Left renal pelvis (tissue), 4 donors: ENCODE measurements around the gene DDX52. TPM values are rescaled to one million over a fixed set of nuclear protein-coding genes. Genes with fewer than 3 reads are reported as not detected.
A peak's percentile ranks its signal among the peaks of the same experiment; 100 is the strongest.
"Not testable (repeated sequence)": the region's sequence is repeated elsewhere in the genome, so short reads cannot be mapped to it uniquely, and the experiment has no call there.

Experiments used
- DNase-seq, 4 donors: peaks; one replicate each; pipeline ENCODE4 v3.0.0-alpha.2; 2013; ENCODE audit warnings: low read depth in 4 of 4, low spot score in 3 of 4
- polyA plus RNA-seq, 4 donors: library from polyadenylated mRNA; unstranded; fragments of 120-200 nt; gene quantifications; one replicate each; pipeline ENCODE4 v1.2.1, GENCODE V29; 2013; ENCODE audit not compliant: insufficient read length in 4 of 4

The DDX52 gene, protein sequence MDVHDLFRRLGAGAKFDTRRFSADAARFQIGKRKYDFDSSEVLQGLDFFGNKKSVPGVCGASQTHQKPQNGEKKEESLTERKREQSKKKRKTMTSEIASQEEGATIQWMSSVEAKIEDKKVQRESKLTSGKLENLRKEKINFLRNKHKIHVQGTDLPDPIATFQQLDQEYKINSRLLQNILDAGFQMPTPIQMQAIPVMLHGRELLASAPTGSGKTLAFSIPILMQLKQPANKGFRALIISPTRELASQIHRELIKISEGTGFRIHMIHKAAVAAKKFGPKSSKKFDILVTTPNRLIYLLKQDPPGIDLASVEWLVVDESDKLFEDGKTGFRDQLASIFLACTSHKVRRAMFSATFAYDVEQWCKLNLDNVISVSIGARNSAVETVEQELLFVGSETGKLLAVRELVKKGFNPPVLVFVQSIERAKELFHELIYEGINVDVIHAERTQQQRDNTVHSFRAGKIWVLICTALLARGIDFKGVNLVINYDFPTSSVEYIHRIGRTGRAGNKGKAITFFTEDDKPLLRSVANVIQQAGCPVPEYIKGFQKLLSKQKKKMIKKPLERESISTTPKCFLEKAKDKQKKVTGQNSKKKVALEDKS
- polyA plus RNA-seq = 10 to 100 TPM; 31.0 to 44.8 (median 42.6) TPM

DNA sequence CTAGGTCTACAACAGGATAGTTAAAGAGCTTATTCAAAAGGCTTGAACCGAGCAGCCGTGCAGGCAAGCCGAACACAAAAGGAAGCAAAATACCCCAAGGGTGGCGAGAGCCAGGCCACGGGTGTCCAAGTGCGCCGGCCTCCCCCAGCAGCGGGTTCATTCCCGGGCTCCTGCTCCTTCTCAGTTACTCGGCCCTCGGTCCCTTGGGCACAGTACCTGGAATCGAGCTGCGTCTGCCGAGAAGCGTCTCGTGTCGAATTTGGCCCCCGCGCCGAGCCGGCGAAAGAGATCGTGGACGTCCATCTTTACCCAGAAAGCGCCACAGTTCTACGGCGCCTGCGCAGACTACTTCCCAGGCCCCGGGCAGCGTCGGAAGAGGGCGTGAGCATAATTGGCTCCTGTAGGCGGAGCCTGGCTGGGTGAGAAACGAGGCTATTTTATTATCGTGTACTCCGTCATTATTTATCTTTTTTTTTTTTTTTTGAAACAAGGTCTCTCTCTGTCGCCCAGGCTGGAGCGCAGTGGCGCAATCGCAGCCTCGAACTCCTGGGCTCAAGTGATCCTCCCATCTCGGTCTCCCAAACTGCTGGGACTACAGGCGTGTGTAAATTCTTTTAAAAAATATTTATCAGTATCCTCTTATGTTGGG lies at the start of gene DDX52:
Gene DDX52, minus strand, starts transcription at position 329 of the 649 bp plus-strand sequence. Its CDS starts 26 bp downstream, at position 303.
- peak; percentile 79 to 90 (median 84) for DNase-seq

DNA sequence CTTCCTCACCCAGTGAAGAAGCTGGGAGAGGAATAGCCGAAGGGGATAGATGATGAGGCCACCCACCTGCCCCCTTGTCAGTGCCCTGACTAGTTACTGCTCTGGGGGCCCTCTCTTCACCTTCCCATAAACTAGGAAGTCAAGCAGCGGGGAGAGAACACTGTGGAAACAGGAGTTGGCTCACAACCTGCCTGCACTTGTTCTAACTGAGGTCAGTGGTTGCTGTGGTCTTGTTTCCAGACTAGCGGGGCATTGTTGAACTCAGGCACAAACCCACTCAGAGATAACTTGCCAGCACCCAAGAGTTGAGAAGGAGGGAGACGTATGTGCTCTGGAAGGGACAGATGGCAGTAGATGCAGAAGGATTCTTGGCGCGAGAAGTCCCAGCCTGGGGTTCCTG lies 48.6 kb upstream of the DDX52 start:
- DNase-seq = no peak

DNA sequence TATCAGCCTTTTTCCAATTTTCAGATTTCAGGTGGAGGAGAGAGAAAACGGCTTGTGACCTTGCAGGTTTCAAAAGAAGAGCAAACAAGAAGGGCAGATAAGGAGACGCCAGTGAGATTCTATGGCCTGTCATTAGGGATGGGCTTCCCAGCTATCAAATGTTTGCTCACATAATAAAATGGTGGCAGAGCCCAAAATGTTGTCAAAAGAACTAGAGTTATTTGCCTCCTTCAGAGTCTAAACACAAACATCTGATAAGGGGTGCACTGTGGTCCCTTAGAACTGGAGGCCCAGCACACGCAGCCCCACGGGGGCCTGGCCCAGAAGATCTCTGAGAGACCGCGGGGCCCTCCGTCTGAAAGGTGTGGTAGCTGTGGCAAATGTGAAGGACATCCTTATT lies 46.1 kb upstream of the DDX52 start:
- no peak for DNase-seq

DNA sequence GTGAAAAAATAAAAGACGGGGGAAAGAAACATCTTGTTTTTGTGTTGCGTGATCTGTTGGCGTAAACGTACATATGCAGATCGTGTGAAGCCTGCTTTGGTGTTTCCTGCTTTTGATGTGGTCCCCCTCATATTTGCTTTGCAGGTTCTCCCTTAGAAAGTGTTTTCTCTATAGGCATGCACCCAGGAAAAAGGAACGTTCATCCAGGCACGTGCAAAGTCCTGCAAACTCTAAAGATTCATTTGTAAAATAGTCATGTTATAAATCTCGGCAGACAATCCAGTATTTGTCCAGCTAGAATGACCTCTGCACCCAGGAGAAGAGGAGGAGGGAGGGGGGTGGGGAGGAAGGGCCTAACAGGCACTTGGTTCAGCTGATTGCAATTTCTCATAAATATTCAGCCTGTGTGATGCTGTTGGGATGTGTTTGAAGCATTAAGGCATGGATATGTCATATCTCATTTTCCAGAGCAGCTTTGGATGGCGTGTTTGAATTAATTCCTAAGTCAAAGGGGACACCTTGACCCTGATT lies 40.3 kb upstream of the DDX52 start:
- no peak for DNase-seq

DNA sequence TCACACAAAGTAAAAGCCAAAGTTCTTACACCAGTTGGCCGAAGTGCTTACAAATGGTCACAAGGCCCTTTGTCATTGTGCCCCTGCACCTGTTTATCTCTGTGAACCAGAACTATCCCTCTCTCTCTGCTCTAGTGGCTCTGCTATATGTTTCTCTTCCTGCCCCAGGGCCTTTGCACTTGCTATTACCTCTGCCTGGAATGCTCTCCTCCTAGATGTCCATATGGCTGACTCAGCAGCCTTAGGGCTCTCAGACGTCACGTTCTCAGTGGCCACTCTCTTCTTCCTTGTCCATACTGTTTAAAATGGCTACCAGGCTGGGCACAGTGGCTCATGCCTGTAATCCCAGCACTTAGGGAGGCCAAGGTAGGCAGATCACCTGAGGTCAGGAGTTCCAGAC lies 38.8 kb upstream of the DDX52 start:
- DNase-seq = no peak

DNA sequence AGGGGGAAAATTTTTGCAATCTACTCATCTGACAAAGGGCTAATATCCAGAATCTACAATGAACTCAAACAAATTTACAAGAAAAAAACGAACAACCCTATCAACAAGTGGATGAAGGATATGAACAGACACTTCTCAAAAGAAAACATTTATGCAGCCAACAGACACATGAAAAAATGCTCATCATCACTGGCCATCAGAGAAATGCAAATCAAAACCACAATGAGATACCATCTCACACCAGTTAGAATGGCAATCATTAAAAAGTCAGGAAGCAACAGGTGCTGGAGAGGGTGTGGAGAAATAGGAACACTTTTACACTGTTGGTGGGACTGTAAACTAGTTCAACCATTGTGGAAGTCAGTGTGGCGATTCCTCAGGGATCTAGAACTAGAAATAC lies 36.7 kb upstream of the DDX52 start:
- not testable (repeated sequence) for DNase-seq

DNA sequence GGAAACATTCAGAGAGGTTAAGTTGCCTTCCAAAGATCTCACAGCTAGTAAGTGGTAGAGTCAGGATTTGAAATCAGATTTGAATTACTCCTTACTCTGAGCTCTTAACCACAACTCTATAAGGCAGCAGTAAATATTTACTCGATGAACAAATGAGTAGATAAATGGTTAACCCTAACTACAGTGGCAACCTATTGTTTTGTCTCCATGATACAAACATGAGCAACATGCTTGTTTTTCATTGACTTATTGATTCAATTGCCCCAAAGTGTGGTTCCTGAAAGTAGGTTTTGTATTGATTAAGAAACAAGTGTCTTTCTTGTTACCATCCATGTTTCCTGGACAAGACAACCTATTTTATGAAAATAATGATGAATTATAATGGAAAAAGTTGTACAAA lies 34.8 kb upstream of the DDX52 start:
- DNase-seq = no peak

DNA sequence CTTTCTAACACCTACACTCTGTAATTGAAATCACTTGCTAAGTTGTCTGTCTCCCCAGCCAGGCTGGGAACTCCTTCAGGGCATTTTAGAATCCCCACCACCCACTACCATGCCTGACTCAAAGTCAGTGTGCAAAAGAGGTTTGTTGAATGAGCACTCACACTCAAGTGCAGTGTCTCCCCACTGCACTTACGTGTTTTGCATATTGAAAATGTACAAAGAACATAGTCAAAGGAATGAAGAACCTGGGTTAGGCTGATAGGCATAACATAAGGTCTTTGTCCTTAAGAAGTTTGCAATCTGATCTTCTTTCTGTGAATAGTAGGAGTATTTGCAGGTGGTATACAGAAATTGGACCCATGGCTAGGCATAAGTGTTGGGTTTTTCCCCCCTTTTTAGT lies 33.8 kb upstream of the DDX52 start:
- DNase-seq = no peak

DNA sequence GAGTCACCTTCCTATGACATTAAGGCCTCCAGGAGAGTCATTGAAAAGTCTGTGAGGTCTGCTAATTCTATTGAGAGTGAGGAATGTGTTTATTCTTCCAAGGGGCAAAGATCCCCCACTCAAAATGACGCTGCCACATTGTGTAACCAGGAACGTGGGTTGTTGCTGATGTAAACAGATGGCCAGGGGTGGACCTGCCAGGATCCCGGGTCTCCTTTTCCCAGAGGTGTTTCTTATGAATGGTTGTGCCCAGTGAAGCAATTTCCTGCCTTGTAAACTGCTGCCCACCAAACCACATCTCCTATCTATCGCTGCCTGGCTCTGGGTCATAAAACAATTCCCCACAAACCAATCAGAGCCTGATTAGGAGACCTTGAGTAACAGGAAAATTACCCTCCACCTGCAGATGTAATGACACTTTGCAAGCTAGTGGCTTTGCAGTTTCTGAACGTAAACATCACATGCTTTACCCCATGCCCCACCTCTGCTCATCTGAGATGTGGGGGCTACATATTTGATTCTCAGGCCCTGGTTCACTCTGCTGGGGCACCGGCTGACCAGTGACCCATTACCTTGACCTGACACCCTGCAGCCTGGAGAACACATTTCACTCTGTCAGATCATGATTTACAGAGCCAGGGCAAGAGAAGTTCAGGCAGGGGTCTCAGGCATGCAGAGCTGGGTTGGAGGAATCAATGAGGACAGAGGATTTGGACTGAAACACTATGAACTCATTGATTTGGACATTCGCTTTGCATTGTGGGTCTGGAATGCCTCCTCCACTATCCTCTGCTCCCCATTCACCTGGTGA lies 33.1 kb upstream of the DDX52 start:
- DNase-seq = peak in 1 of 4 donors; percentile 58

DNA sequence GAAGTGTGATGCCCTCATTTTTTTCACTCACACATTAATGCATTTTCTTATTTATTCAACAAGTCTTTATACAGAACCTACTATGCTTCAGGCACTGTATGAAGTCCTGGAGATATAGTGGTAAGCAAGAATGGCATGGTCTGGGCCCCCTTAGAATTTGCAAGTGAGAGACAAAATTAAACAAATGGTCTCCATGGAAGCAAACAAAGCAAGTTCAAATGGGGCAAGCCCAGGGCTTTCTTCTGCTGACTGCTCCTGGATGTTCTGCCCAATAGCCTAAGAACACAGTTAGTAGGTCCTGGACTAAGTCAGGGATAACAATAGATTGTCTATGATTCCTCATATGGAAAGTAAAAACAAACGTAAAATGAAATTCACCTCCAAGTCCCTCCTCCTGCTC lies 31.3 kb upstream of the DDX52 start:
- DNase-seq = no peak

DNA sequence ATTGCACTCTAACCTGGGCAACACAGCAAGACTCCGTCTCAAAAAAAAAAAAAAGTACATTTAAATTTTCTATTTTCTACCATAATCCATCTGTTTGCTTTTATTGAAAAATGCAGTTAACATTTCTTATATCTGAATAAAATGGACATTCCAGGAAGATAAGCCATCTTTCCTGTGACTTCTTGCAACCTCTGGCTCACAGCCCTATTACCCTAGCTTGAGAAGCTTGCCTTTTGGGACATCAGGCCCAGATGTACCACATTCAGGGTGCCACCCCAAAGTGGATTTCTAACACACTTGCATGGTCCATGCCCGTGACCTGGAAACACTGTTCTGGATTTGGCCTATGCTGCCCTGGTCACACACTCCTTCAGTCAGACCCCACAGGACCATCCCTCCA lies 30.1 kb upstream of the DDX52 start:
- no peak for DNase-seq

DNA sequence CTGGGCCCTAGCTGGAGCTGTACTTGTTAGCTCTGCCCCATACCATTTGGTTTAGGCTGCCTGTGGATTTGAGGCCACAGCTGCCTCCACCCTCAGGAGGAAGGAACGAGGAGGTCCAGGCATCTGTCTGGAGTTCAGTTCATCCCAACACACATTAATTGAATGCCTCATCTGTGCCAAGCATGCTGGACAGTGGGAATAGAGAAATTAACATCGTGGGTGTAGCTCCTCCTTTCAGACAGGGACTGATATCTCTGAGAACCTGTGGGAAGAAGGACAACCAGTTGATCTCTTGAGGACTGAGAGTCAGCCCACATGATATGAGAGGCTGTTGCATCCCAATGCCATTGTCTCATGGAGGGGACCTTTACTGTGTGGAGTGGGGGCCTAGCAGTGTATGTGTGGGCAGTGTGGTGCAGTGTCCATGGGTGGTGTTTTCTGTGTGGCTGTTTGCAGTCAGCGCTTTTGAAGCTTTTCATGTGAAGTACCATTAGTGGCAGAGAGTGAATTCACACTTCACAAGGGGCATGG lies 29.4 kb upstream of the DDX52 start:
- no peak for DNase-seq

DNA sequence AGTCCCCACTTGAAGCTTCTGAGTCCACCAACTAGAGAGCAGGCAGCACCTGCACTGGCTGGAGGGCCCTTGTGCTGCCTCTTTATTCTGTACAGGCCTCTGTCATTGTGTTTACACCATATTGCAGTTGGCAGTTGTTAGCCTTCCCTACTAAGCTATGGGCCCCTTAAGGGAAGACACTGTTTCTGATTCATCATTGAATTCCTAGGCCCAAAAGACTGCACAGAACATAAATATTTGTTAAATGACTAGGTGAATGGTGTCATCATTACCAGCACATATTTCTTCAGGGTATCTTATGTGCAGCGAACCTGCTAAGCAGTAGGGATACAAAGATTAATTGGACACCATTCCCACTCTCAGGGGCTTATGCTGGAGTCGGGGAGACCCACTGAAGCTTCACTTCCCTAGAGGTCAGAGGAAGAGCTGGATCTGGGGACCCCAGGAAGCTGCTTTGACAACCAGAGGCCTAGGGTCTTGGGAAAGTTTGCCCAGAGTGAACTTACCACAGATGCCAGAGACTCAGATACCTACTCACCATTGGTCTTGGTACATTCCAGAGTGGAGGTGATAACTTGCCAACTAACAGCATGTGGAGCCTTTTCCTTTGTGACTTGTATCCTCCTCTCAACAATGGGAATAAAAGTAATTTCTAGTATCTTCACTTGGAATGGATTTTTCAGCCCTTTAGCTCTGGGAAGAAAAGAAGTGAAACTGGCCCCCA lies 28.7 kb upstream of the DDX52 start:
- no peak for DNase-seq

DNA sequence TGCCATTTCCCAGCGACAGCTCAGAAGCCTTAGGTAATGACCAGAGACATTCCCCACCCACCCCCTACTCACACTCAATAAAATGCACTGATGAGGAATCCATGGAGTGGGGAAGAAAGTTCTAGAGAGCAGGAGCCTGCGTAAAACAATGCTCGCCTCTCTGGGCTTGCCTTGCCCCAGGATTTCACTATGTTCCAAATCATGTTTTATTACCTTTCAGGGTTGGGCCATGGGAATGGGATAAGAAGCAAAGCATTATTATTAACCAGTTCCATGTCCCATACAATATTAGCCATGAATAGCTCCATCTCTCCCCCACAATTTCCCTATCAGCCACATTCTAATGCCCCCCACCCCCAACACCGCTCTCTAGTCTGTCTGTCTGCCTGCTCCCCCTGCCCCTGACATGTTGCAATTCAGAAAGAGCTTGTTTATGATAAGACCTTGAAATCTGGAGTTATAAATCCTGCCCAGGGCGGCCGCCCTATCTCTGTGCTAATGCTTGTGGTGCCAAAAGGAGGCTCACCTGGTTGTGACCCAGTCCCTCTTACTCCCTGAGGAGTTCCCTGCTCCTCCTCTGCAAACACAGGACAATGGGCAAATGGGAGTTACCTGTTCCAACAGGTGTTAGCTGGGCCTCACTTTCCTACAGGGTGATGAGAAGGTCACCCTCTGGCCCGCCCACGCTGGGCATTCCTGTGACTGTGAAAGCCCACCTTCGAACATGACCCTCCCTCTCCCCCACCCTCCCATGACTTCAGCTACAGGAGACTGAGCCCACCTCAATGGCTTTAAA lies 28.0 kb upstream of the DDX52 start:
- no peak for DNase-seq

DNA sequence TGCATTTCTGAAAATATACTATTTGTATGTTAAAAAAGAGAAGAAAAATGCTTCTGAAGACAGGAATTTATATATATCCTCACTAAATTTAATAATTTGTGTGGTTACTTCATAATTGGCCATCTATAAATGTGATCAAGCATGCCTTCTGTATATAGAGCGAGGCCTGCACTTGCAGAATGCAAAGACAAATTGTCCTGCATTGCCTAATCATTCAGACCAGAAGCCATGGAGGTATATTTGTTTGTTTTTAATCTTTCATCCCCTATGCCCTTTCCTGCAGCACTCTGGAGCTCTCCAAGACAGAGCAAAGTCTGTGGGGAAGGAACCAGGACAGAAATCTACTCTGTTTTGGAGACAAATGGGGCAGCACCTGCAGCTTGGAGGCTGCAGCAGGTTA lies 23.8 kb upstream of the DDX52 start:
- DNase-seq = no peak

DNA sequence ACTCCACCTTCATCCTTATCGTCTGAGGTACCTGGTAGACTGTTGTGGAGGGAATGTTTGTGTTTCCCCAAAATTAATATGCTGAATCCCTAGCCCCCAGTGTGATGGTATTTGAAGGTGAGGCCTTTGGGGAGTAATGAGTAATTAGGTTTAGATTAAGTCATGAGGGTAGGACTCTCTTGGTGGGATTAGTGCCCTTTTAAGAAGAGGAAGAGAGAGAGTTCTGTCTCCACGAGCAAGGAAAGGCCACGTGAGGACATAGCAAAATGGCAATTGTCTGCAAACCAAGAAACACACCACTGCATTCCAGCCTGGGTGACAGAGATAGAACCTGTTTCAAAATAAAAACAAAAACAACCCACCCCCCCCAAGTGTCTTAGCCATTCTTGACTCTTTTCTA lies 21.0 kb upstream of the DDX52 start:
- no peak for DNase-seq

DNA sequence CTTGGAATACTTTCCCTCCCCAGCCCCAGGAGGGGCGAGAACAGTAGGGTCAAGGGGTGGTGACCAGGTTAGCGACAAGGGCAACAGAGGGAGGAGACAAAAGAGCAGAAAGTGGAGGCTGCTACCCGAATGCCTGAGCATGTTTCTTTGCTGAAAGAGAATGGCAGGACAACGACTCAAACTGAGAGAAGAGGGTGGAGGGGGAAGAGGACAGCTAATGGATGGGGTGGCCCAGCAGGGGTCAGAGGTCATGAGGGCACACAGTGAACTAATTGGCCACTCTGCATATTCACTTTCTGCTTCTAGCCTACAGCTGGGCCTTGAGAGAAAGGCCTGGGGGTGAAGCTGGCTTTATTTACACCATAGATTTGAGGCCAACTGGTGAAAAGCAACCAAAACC lies 19.1 kb upstream of the DDX52 start:
- DNase-seq = no peak

DNA sequence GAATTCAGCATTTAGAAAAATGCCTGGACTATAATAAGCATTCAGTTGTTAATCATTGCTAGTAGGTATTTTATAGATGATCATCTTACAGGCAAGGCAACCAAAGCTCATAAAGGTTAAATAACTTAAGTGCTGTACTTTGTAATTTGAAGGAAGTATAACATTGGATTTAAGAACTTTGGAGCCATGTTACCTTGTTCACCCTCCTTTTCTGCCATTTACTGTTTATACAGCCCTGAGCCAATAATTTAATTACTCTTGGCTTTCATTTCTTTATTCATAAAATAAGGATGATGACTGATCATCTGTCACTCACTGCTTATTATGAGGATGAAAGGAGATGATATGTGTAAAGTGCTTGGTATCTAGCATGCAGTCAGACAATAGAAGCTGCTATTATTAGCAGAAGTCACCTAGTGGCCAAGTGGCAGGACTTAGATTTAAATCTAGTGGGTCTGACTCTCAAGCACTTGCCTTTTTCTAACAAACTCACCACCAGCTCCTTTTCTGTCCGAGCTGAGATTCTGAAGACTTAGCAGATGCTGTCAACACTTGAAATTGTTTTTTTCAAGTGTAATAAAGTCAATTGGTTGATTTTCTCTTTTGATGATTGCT lies 18.3 kb upstream of the DDX52 start:
- DNase-seq = no peak

DNA sequence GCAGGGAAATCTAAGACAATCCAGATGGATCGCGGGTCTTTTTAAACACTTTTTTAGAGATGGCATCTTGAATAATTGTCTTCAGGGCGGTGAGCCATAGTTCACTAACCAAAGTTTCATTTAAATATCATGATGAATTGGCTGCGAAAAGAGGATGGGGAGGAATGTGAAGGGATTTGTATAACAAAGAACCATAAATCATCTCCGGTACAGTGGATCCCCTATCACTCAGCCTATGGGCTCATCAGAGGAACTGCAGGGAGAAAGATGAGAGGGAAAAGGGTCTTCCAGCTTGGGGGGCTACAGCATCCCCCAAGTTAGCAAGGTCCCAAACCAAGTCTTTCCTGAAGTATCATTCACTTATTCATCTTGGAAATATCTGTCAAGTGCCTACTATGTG lies 16.7 kb upstream of the DDX52 start:
- no peak for DNase-seq
